Epithelial cell of esophagus (primary cell): Measurements from ENCODE around the gene SMIM10L2A.
"Not testable (repeated sequence)": the region's sequence is repeated elsewhere in the genome, so short reads cannot be mapped to it uniquely, and the experiment has no call there.

ENCODE experiments used
- DNase-seq: peaks from one replicate; pipeline ENCODE4 v3.0.0; 2010; ENCODE audit warnings: low read depth
- H3K4me3 ChIP-seq: 2 replicates; pipeline ENCODE4 v1.5.1; 2011; ENCODE audit warnings: mild to moderate bottlenecking, low read length, control low read depth
- CTCF ChIP-seq: IDR thresholded peaks from 2 replicates; pipeline ENCODE4 v1.5.1; 2011; ENCODE audit warnings: low read depth, mild to moderate bottlenecking, low read length, control low read depth, inconsistent platforms; ENCODE audit not compliant: insufficient read depth; ENCODE audit errors: missing control alignments

Gene SMIM10L2A

GRCh38 chrX:135397652-135398051 lies 24.1 kb upstream of the SMIM10L2A start:
- DNase-seq: no peak
- TF ChIP-seq CTCF: no peak
- H3K4me3 ChIP-seq: no peak overlapping the region

- no peak for TF ChIP-seq CTCF
- DNase-seq: no peak
- H3K4me3 ChIP-seq: no peak overlapping the region
These were observed 18.4 kb upstream of the SMIM10L2A start for GRCh38 chrX:135403374-135403773.

- H3K4me3 ChIP-seq, DNase-seq: not testable (repeated sequence)
These were observed 15.3 kb upstream of the SMIM10L2A start for GRCh38 chrX:135406428-135406827.

GRCh38 chrX:135408794-135409193 lies 12.9 kb upstream of the SMIM10L2A start:
- no peak for TF ChIP-seq CTCF
- no peak for DNase-seq
- H3K4me3 ChIP-seq: no peak overlapping the region

- no peak for TF ChIP-seq CTCF
- no peak for DNase-seq
- H3K4me3 ChIP-seq: no peak overlapping the region
These were observed 10.7 kb upstream of the SMIM10L2A start for GRCh38 chrX:135410861-135411627.

- no peak overlapping the region for H3K4me3 ChIP-seq
- no peak for TF ChIP-seq CTCF
- peak; percentile 48 for DNase-seq
These were observed 9.9 kb upstream of the SMIM10L2A start for GRCh38 chrX:135411893-135412292.

GRCh38 chrX:135416546-135416945 lies 5.2 kb upstream of the SMIM10L2A start:
- TF ChIP-seq CTCF: no peak
- no peak overlapping the region for H3K4me3 ChIP-seq
- DNase-seq: peak; percentile 38
